ENCODE measurements around the gene SLCO1A2.
A peak's percentile ranks its signal among the peaks of the same experiment; 100 is the strongest.
"Not testable (repeated sequence)": the region's sequence is repeated elsewhere in the genome, so short reads cannot be mapped to it uniquely, and the experiment has no call there.

Gene SLCO1A2

GRCh38 chr12:21334771-21335325 lies at the start of gene SLCO1A2:
SLCO1A2 (minus strand) TSS chr12:21334917; CDS start chr12:21334647, 270 bp downstream.
- Mint-ChIP-seq H3K9me3 (peaks cover 0 to 5% of the 10 kb centered on the region in 2 donors), H3K27ac (no peak within 1 kb of the TSS), H3K4me1 (no peaks in the 10 kb centered on the region), H3K27me3 (no peaks in the 10 kb centered on the region), H3K4me3 (no peak within 1 kb of the TSS)
- ATAC-seq, result no peak
- no peak for DNase-seq

- DNase-seq (no peak), ATAC-seq (no peak)
- no peaks in the 10 kb centered on the region for H3K4me1 Mint-ChIP-seq
- H3K4me3 Mint-ChIP-seq, result no peak overlapping the region
- H3K9me3 Mint-ChIP-seq, result no peaks in the 10 kb centered on the region
- no peak overlapping the region for H3K27ac Mint-ChIP-seq
- H3K27me3 Mint-ChIP-seq, result no peaks in the 10 kb centered on the region
These were observed 49.5 kb upstream of the SLCO1A2 start for GRCh38 chr12:21384261-21384660.

GRCh38 chr12:21381320-21381719 lies 46.6 kb upstream of the SLCO1A2 start:
- not testable (repeated sequence) for DNase-seq, H3K4me3 Mint-ChIP-seq, H3K4me1 Mint-ChIP-seq, H3K27me3 Mint-ChIP-seq, H3K9me3 Mint-ChIP-seq, ATAC-seq, H3K27ac Mint-ChIP-seq

GRCh38 chr12:21379218-21379617 lies 44.5 kb upstream of the SLCO1A2 start:
- no peak overlapping the region for H3K4me3 Mint-ChIP-seq
- H3K27me3 Mint-ChIP-seq, result no peaks in the 10 kb centered on the region
- DNase-seq (no peak), ATAC-seq (no peak)
- no peaks in the 10 kb centered on the region for H3K4me1 Mint-ChIP-seq
- H3K27ac Mint-ChIP-seq, result no peak overlapping the region
- H3K9me3 Mint-ChIP-seq, result no peaks in the 10 kb centered on the region

GRCh38 chr12:21372602-21373001 lies 37.9 kb upstream of the SLCO1A2 start, which contains the start of gene IAPP:
IAPP (plus strand) TSS chr12:21372902; CDS start chr12:21373352, 450 bp downstream.
- no peak within 1 kb of the TSS for H3K27ac Mint-ChIP-seq
- H3K27me3 Mint-ChIP-seq, result no peaks in the 10 kb centered on the region
- H3K4me3 Mint-ChIP-seq, result no peak within 1 kb of the TSS
- no peaks in the 10 kb centered on the region for H3K9me3 Mint-ChIP-seq
- H3K4me1 Mint-ChIP-seq, result peaks cover 6% of the 10 kb centered on the region
- no peak for DNase-seq
- ATAC-seq, result no peak

GRCh38 chr12:21370845-21371449 lies 36.2 kb upstream of the SLCO1A2 start:
- H3K9me3 Mint-ChIP-seq, result no peaks in the 10 kb centered on the region
- H3K27ac Mint-ChIP-seq, result no peak overlapping the region
- no peak for DNase-seq
- no peak for ATAC-seq
- H3K27me3 Mint-ChIP-seq, result no peaks in the 10 kb centered on the region
- no peak overlapping the region for H3K4me3 Mint-ChIP-seq
- H3K4me1 Mint-ChIP-seq, result peaks cover 6% of the 10 kb centered on the region

- Mint-ChIP-seq H3K27me3 (no peaks in the 10 kb centered on the region), H3K27ac (no peak overlapping the region), H3K9me3 (peaks cover 4% of the 10 kb centered on the region in 2 donors), H3K4me1 (peaks cover 6% of the 10 kb centered on the region), H3K4me3 (no peak overlapping the region)
- ATAC-seq (peak; percentile 52), DNase-seq (no peak)
These were observed 34.6 kb upstream of the SLCO1A2 start for GRCh38 chr12:21369141-21369980.

- Mint-ChIP-seq H3K9me3 (peaks cover 6 to 13% of the 10 kb centered on the region in 2 donors), H3K27ac (peak overlapping the region in 1 of 2 donors; percentile 21)
- ATAC-seq, H3K27me3 Mint-ChIP-seq, DNase-seq, H3K4me1 Mint-ChIP-seq, H3K4me3 Mint-ChIP-seq: not testable (repeated sequence)
These were observed 25.9 kb upstream of the SLCO1A2 start for GRCh38 chr12:21360632-21361031.

- Mint-ChIP-seq H3K4me3 (no peak overlapping the region), H3K4me1 (no peaks in the 10 kb centered on the region), H3K27me3 (peaks cover 24% of the 10 kb centered on the region), H3K27ac (no peak overlapping the region), H3K9me3 (no peaks in the 10 kb centered on the region)
- no peak for ATAC-seq
- DNase-seq, result no peak
These were observed 19.9 kb upstream of the SLCO1A2 start for GRCh38 chr12:21354641-21355040.

- Mint-ChIP-seq H3K9me3 (no peaks in the 10 kb centered on the region), H3K4me1 (no peaks in the 10 kb centered on the region), H3K4me3 (no peak overlapping the region), H3K27ac (no peak overlapping the region), H3K27me3 (peaks cover 24% of the 10 kb centered on the region)
- DNase-seq (no peak), ATAC-seq (no peak)
These were observed 19.2 kb upstream of the SLCO1A2 start for GRCh38 chr12:21353948-21354347.

GRCh38 chr12:21353487-21353886 lies 18.8 kb upstream of the SLCO1A2 start:
- H3K27me3 Mint-ChIP-seq, result peaks cover 24% of the 10 kb centered on the region
- H3K9me3 Mint-ChIP-seq, result no peaks in the 10 kb centered on the region

GRCh38 chr12:21350975-21351374 lies 16.3 kb upstream of the SLCO1A2 start:
- ATAC-seq, result no peak
- H3K4me3 Mint-ChIP-seq, result no peak overlapping the region
- H3K27me3 Mint-ChIP-seq, result peaks cover 24% of the 10 kb centered on the region
- H3K9me3 Mint-ChIP-seq, result no peaks in the 10 kb centered on the region
- DNase-seq, result no peak
- no peaks in the 10 kb centered on the region for H3K4me1 Mint-ChIP-seq
- no peak overlapping the region for H3K27ac Mint-ChIP-seq

More at GRCh38 chr12:21353487-21353886, 18.8 kb upstream of the SLCO1A2 start:
- Mint-ChIP-seq H3K27ac (peak overlapping the region in 1 of 2 donors; percentile 21), H3K4me1 (no peaks in the 10 kb centered on the region), H3K4me3 (no peak overlapping the region)
- no peak for ATAC-seq
- no peak for DNase-seq

- peaks cover 9% of the 10 kb centered on the region for H3K27me3 Mint-ChIP-seq
- no peak for ATAC-seq
- DNase-seq, result no peak
- H3K4me3 Mint-ChIP-seq, result no peak overlapping the region
- H3K9me3 Mint-ChIP-seq, result no peaks in the 10 kb centered on the region
- H3K27ac Mint-ChIP-seq, result no peak overlapping the region
- H3K4me1 Mint-ChIP-seq, result no peaks in the 10 kb centered on the region
These were observed 12.0 kb upstream of the SLCO1A2 start for GRCh38 chr12:21346542-21347205.

- Mint-ChIP-seq H3K27me3 (peaks cover 9% of the 10 kb centered on the region), H3K9me3 (no peaks in the 10 kb centered on the region), H3K27ac (no peak overlapping the region), H3K4me1 (no peaks in the 10 kb centered on the region), H3K4me3 (no peak overlapping the region)
- ATAC-seq (no peak), DNase-seq (no peak)
These were observed 8.9 kb upstream of the SLCO1A2 start for GRCh38 chr12:21343636-21344035.

GRCh38 chr12:21341769-21342168 lies 7.1 kb upstream of the SLCO1A2 start:
- Mint-ChIP-seq H3K4me1 (no peaks in the 10 kb centered on the region), H3K4me3 (no peak overlapping the region), H3K27ac (no peak overlapping the region), H3K9me3 (no peaks in the 10 kb centered on the region), H3K27me3 (peaks cover 9% of the 10 kb centered on the region)
- no peak for DNase-seq
- no peak for ATAC-seq
